GM23248 (cell line): ENCODE measurements around the gene LMF1.

Source experiments
- EZH2 ChIP-seq: fragments of 200-600 bp; sonication (generic); IDR thresholded peaks from 2 replicates; pipeline ENCODE4 v1.6.1; 2018; ENCODE audit warnings: antibody characterized with exemption, mild to moderate bottlenecking; ENCODE audit not compliant: insufficient read depth, poor library complexity, severe bottlenecking
- EZH2phosphoT487 ChIP-seq: fragments of 200-600 bp; sonication (generic); IDR thresholded peaks from 2 replicates; pipeline ENCODE4 v1.6.1; 2018; ENCODE audit warnings: antibody characterized with exemption, moderate library complexity, mild to moderate bottlenecking, low read depth; ENCODE audit not compliant: insufficient read depth

GRCh38 chr16:973366-973765 lies 2.6 kb upstream of the LMF1 start:
- TF ChIP-seq EZH2phosphoT487 (no peak), EZH2 (no peak)
